GM12874 (cell line): ENCODE data around the gene ITM2C.

Experiments
- TF ChIP-seq, protein P1 (sequence below): IDR thresholded peaks from 2 replicates; pipeline ENCODE4 v1.5.1; 2011; ENCODE audit warnings: low read depth, mild to moderate bottlenecking, control low read depth, low read length, moderate library complexity; ENCODE audit not compliant: insufficient read depth

The ITM2C gene

GRCh38 chr2:230903231-230904150 is 38.7 kb downstream of the ITM2C start:
- TF ChIP-seq, protein P1, sequence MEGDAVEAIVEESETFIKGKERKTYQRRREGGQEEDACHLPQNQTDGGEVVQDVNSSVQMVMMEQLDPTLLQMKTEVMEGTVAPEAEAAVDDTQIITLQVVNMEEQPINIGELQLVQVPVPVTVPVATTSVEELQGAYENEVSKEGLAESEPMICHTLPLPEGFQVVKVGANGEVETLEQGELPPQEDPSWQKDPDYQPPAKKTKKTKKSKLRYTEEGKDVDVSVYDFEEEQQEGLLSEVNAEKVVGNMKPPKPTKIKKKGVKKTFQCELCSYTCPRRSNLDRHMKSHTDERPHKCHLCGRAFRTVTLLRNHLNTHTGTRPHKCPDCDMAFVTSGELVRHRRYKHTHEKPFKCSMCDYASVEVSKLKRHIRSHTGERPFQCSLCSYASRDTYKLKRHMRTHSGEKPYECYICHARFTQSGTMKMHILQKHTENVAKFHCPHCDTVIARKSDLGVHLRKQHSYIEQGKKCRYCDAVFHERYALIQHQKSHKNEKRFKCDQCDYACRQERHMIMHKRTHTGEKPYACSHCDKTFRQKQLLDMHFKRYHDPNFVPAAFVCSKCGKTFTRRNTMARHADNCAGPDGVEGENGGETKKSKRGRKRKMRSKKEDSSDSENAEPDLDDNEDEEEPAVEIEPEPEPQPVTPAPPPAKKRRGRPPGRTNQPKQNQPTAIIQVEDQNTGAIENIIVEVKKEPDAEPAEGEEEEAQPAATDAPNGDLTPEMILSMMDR = no peak

DNA sequence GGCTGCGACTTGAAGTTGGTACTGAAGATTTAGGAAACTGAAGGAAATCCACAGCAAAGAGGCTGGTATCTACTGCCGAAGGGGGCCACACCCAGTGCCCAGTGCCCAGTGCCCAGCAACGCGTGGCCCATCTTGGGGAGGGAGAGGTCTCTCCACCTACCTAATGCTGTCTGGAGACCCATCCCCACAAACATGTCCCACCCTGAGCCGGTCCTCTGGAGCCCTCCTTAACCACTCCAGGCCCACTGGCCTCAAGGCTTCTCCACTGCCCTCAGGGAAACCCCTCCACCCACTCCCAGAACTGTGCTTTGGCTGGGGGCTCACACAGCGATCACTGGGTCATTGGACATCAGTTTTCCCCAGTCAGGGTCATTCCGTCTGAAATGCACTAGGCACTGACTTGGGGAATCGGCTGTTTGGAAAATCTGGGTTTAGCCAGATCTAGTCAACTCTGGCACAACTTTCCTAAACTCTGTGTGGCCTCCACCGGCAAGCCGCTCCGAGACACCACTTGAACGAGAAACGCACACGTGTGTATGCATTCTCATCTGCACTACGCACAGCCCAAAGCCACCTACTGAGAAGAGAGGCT is 40.2 kb downstream of the ITM2C start:
- TF ChIP-seq, protein P1 = no peak

- TF ChIP-seq, protein P1 = no peak
Measured at GRCh38 chr2:230905448-230906421, 41.0 kb downstream of the ITM2C start.

- TF ChIP-seq, protein P1 = no peak
Measured at GRCh38 chr2:230906471-230907230, 41.9 kb downstream of the ITM2C start.

DNA sequence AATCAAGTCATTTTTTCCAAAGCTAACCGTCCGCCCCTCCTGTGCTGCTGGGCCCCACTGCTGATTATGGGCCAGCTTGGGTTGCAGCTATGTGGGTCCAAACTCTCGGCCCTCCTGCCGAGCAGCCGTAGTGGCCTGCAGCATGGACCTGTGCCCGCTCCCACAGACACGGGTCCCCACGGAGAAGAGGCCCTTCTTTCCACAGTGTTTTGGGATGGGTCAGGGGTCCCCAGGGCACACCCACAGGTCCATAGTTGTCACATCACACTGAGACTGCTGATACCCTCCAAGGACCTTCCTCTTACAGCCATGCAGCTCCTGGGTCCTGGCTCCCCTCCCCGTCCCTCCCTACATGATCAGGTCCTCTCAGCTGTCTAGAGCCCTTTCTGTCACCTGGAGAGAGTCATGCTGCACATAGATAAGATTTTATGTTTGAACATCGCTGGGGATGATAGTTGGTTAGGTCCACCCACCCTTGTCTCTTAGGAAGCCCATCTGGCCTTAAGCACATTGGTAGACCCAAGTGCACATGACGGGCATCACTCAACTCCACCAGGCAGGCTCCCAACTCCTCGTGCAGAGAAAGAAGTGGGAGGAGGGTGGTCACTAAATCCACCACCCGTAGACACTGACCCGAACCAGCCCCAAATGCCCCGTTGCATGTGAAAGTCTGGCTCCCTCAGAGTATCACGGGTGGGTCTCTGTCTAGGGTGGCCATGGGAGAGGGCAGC is 42.8 kb downstream of the ITM2C start:
- TF ChIP-seq, protein P1 = no peak

DNA sequence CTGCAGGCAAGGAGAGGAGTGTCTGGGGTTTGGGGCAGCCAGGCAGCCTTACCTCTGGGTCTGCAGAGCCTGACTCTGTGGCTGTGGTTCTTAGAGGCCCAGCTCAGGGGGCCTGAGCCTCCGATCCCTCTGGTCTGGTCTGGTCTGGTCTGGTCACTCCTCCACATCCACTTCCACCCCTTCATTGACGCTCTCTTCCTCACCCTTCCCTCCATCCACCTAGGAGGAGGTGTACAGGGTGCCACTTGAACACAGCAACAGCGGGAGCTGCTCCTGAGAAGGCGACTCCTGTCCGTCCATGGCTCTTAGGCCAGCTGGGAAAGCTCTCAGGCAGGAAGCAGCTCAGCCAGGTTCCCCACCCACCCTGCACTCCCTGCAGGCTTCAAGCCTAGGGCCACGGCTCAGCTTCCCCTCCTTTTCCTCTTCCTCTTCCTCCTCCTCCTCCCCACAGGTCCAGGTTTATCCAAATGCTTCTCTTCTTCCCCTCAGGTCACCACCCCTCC is 43.4 kb downstream of the ITM2C start:
- TF ChIP-seq, protein P1 = no peak
